Neural progenitor cell (in vitro differentiated cells): ENCODE results near the gene SRSF10. TPM values are rescaled to one million over a fixed set of nuclear protein-coding genes. Genes with fewer than 3 reads are reported as not detected.
"Not testable (repeated sequence)": the region's sequence is repeated elsewhere in the genome, so short reads cannot be mapped to it uniquely, and the experiment has no call there.

Experiments
- DNase-seq: peaks from one replicate; pipeline ENCODE4 v3.0.0-alpha.2; 2016; ENCODE audit warnings: low spot score
- H2AFZ ChIP-seq: fragments of 200-600 bp; sonication (generic); replicated peaks from 2 replicates; pipeline ENCODE4 v1.6.1; 2016; ENCODE audit warnings: antibody characterized with exemption
- H3F3A ChIP-seq: fragments of 200-600 bp; sonication (generic); 2 replicates; pipeline ENCODE4 v1.6.1; 2016; ENCODE audit warnings: antibody characterized with exemption, low read depth
- H3K27ac ChIP-seq: fragments of 200-600 bp; sonication (generic); 2 replicates; pipeline ENCODE4 v1.5.1; 2016; ENCODE audit warnings: mild to moderate bottlenecking
- H3K27me3 ChIP-seq: fragments of 200-600 bp; sonication (generic); 2 replicates; pipeline ENCODE4 v1.6.1; 2016; ENCODE audit warnings: mild to moderate bottlenecking, moderate library complexity
- H3K36me3 ChIP-seq: fragments of 200-600 bp; sonication (generic); 2 replicates; pipeline ENCODE4 v1.5.1; 2016
- H3K4me1 ChIP-seq: fragments of 200-600 bp; sonication (generic); 2 replicates; pipeline ENCODE4 v1.6.1; 2016; ENCODE audit warnings: mixed run types
- H3K4me2 ChIP-seq: fragments of 200-600 bp; sonication (generic); 2 replicates; pipeline ENCODE4 v1.6.1; 2016
- H3K4me3 ChIP-seq: fragments of 200-600 bp; sonication (generic); 2 replicates; pipeline ENCODE4 v1.5.1; 2016
- H3K79me2 ChIP-seq: fragments of 200-600 bp; sonication (generic); 2 replicates; pipeline ENCODE4 v1.6.1; 2016; ENCODE audit warnings: low read depth
- H3K9ac ChIP-seq: fragments of 200-600 bp; sonication (generic); 2 replicates; pipeline ENCODE4 v1.6.1; 2016
- H3K9me3 ChIP-seq: fragments of 200-600 bp; sonication (generic); 2 replicates; pipeline ENCODE4 v1.5.1; 2016; ENCODE audit warnings: low read depth
- H4K20me1 ChIP-seq: fragments of 200-600 bp; sonication (generic); 2 replicates; pipeline ENCODE4 v1.6.1; 2016; ENCODE audit warnings: low read depth
- H3K27ac Mint-ChIP-seq: 3 replicates; pipeline ENCODE4 v1.8.0; 2021; ENCODE audit warnings: mixed read lengths
- H3K27me3 Mint-ChIP-seq: 2 replicates; pipeline ENCODE4 v1.8.0; 2022; ENCODE audit warnings: low read depth, mild to moderate bottlenecking, inconsistent platforms, moderate library complexity, mixed read lengths; ENCODE audit not compliant: insufficient read depth
- H3K36me3 Mint-ChIP-seq: 3 replicates; pipeline ENCODE4 v1.8.0; 2021; ENCODE audit warnings: mixed read lengths
- H3K4me1 Mint-ChIP-seq: 3 replicates; pipeline ENCODE4 v1.8.0; 2021; ENCODE audit warnings: mixed read lengths
- H3K4me3 Mint-ChIP-seq: 3 replicates; pipeline ENCODE4 v1.8.0; 2021; ENCODE audit warnings: mild to moderate bottlenecking, moderate library complexity, mixed read lengths
- H3K9me3 Mint-ChIP-seq: 3 replicates; pipeline ENCODE4 v1.8.0; 2020; ENCODE audit warnings: mixed read lengths
- EZH2 ChIP-seq: fragments of 200-600 bp; sonication (generic); IDR thresholded peaks from 2 replicates; pipeline ENCODE4 v1.6.1; 2017; ENCODE audit warnings: antibody characterized with exemption, mild to moderate bottlenecking, moderate library complexity
- EZH2phosphoT487 ChIP-seq: fragments of 200-600 bp; sonication (generic); IDR thresholded peaks from 2 replicates; pipeline ENCODE4 v1.6.1; 2017; ENCODE audit warnings: antibody characterized with exemption
- total RNA-seq: library from RNA; depleted of rRNA; stranded (reverse); fragments of >200 nt; gene quantifications from 2 replicates; pipeline ENCODE4 v1.2.3, GENCODE V29; 2015; ENCODE audit warnings: low replicate concordance
- TF ChIP-seq, protein P1 (sequence below): fragments of 200-600 bp; sonication (generic); IDR thresholded peaks from 2 replicates; pipeline ENCODE4 v1.5.1; 2017; ENCODE audit warnings: antibody characterized with exemption, mild to moderate bottlenecking

The SRSF10 gene
- total RNA-seq, 1 donor from 2014 or later, result 219 TPM

DNA sequence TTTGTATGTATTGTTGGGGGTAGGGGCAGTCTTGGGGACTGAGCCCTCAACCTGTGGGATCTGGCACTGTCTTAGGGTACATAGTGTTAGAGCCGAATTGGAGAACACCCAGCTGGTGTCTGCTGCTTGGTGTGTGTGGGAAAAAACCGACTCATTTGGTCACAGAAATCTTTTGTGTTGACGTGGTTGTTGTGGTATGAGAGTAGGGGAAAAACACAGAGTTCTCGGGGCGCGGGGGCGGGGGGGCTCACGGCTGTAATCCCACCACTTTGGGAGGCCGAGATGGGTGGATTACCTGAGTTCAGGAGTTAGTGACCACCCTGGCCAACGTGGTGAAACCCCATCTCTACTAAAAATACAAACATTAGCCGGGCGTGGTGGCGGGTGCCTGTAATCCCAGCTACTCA is 15.3 kb upstream of the SRSF10 start:
- peaks cover 3% of the 10 kb centered on the region for H3K36me3 Mint-ChIP-seq
- H3K27me3 ChIP-seq, result no peaks in the 10 kb centered on the region
- H4K20me1 ChIP-seq, result no peaks in the 10 kb centered on the region
- no peaks in the 10 kb centered on the region for H3K79me2 ChIP-seq
- DNase-seq, result no peak
- H3K36me3 ChIP-seq, result no peaks in the 10 kb centered on the region
- no peak overlapping the region for H3K4me3 ChIP-seq
- H3K27ac ChIP-seq, result no peak overlapping the region
- peaks cover 9% of the 10 kb centered on the region for H3K27me3 Mint-ChIP-seq
- TF ChIP-seq EZH2, result no peak
- TF ChIP-seq EZH2phosphoT487, result no peak
- TF ChIP-seq, protein P1, sequence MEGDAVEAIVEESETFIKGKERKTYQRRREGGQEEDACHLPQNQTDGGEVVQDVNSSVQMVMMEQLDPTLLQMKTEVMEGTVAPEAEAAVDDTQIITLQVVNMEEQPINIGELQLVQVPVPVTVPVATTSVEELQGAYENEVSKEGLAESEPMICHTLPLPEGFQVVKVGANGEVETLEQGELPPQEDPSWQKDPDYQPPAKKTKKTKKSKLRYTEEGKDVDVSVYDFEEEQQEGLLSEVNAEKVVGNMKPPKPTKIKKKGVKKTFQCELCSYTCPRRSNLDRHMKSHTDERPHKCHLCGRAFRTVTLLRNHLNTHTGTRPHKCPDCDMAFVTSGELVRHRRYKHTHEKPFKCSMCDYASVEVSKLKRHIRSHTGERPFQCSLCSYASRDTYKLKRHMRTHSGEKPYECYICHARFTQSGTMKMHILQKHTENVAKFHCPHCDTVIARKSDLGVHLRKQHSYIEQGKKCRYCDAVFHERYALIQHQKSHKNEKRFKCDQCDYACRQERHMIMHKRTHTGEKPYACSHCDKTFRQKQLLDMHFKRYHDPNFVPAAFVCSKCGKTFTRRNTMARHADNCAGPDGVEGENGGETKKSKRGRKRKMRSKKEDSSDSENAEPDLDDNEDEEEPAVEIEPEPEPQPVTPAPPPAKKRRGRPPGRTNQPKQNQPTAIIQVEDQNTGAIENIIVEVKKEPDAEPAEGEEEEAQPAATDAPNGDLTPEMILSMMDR, result no peak
- H3K9ac ChIP-seq, result no peak overlapping the region
- H3K4me2 ChIP-seq, result no peak overlapping the region
- H3K9me3 ChIP-seq, result no peaks in the 10 kb centered on the region
- H3K4me3 Mint-ChIP-seq, result no peak overlapping the region
- H3K4me1 Mint-ChIP-seq, result peaks cover 8% of the 10 kb centered on the region
- no peaks in the 10 kb centered on the region for H3K4me1 ChIP-seq
- H2AFZ ChIP-seq, result no peak overlapping the region
- H3F3A ChIP-seq, result no peaks in the 10 kb centered on the region
- peak overlapping the region; percentile 71 for H3K27ac Mint-ChIP-seq
- H3K9me3 Mint-ChIP-seq, result peaks cover 9% of the 10 kb centered on the region

DNA sequence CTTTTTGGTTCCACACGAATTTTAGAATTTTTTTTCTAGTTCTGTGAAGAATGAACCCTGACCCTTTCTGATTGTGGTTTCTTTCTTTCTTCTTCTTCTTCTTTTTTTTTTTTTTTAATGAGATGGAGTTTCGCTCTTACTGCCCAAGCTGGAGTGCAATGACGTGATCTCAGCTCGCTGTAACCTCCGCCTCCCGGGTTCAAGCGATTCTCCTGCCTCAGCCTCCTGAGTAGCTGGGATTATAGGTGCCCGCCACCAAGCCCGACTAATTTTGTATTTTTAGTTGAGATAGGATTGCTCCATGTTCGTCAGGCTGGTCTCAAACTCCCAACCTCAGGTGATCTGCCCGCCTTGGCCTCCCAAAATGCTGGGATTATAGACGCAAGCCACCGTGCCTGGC is 11.9 kb upstream of the SRSF10 start:
- not testable (repeated sequence) for H3K27me3 ChIP-seq, H3K36me3 Mint-ChIP-seq, H3K9ac ChIP-seq, H3F3A ChIP-seq, H3K4me3 Mint-ChIP-seq, H3K4me1 Mint-ChIP-seq, H3K27me3 Mint-ChIP-seq, H3K4me1 ChIP-seq, H3K27ac Mint-ChIP-seq, DNase-seq, H3K4me2 ChIP-seq, H3K4me3 ChIP-seq, H3K27ac ChIP-seq, H3K36me3 ChIP-seq, H2AFZ ChIP-seq, H3K9me3 ChIP-seq, H3K79me2 ChIP-seq, H4K20me1 ChIP-seq
- H3K9me3 Mint-ChIP-seq, result peaks cover 13% of the 10 kb centered on the region

DNA sequence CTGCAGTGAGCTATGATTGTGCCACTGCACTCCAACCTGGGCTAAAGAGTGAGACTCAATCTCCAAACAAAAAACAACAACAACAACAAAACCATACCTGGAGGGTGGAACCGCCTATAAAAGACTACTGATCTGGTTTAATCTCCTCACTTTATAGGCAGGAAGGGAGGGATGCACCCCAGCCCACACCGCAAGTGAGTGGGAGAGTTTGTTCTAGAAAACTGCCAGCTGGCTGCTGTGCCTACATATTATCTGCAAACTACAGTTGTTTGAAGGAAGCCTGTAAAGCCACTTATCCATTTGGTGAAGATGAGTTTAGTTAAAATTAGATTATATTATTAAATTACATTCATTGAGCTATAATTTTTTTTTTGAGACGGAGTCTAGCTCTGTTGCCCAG is 9.1 kb upstream of the SRSF10 start:
- Mint-ChIP-seq H3K4me3 (no peak overlapping the region), H3K27ac (no peak overlapping the region), H3K9me3 (peaks cover 8% of the 10 kb centered on the region), H3K36me3 (no peaks in the 10 kb centered on the region), H3K27me3 (peaks cover 5% of the 10 kb centered on the region), H3K4me1 (no peaks in the 10 kb centered on the region)
- no peaks in the 10 kb centered on the region for H4K20me1 ChIP-seq
- no peaks in the 10 kb centered on the region for H3K36me3 ChIP-seq
- no peak overlapping the region for H2AFZ ChIP-seq
- H3K27ac ChIP-seq, result no peak overlapping the region
- H3F3A ChIP-seq, result no peaks in the 10 kb centered on the region
- H3K27me3 ChIP-seq, result no peaks in the 10 kb centered on the region
- no peak overlapping the region for H3K4me2 ChIP-seq
- TF ChIP-seq EZH2, result no peak
- TF ChIP-seq EZH2phosphoT487, result no peak
- TF ChIP-seq, protein P1, result no peak
- H3K4me3 ChIP-seq, result no peak overlapping the region
- no peak for DNase-seq
- H3K4me1 ChIP-seq, result no peaks in the 10 kb centered on the region
- H3K9ac ChIP-seq, result no peak overlapping the region
- no peaks in the 10 kb centered on the region for H3K79me2 ChIP-seq
- no peaks in the 10 kb centered on the region for H3K9me3 ChIP-seq

DNA sequence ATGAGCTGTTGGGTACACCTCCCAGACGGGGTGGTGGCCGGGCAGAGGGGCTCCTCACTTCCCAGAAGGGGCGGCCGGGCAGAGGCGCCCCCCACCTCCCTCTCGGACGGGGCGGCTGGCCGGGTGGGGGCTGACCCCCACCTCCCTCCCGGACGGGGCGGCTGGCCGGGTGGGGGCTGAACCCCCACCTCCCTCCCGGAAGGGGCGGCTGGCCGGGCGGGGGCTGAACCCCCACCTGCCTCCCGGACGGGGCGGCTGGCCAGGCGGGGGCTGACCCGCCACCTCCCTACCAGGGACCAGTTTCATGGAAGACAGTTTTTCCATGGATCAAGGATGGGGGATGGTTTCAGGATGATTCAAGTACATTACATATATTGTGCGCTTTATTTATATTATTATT is 6.9 kb upstream of the SRSF10 start:
- not testable (repeated sequence) for H3K4me1 Mint-ChIP-seq

More for the DNA sequence above, 6.9 kb upstream of the SRSF10 start:
- not testable (repeated sequence) for H2AFZ ChIP-seq, H4K20me1 ChIP-seq, H3K4me3 ChIP-seq, H3K27me3 ChIP-seq, H3K27ac Mint-ChIP-seq, H3K36me3 ChIP-seq, H3K36me3 Mint-ChIP-seq, H3K9me3 ChIP-seq, H3K9me3 Mint-ChIP-seq, H3K27ac ChIP-seq, DNase-seq, H3K4me1 ChIP-seq, H3F3A ChIP-seq, H3K27me3 Mint-ChIP-seq, H3K4me2 ChIP-seq, H3K4me3 Mint-ChIP-seq, H3K79me2 ChIP-seq, H3K9ac ChIP-seq
